ENCODE data around the gene EXOSC3.

DNA sequence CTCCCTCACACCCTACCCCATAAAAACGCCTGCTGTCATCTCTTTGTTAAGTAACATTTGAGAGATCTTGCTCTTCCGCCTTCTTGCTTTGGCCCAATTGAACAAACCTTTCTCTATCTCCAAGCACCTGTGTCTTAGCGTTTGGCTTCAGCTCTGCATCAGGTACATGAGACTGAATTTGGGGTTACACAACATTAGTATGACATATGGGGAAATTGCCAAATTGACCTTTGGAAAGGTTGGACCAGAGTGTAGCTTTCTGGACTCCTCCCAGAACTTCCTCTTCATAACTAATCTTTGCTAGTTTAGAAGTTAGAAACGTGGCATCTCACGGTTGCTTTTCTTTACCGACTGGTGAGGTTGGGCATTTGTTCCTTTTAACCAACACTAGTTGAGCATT is 3.5 kb upstream of the EXOSC3 start:
- TF ChIP-seq, protein P1, sequence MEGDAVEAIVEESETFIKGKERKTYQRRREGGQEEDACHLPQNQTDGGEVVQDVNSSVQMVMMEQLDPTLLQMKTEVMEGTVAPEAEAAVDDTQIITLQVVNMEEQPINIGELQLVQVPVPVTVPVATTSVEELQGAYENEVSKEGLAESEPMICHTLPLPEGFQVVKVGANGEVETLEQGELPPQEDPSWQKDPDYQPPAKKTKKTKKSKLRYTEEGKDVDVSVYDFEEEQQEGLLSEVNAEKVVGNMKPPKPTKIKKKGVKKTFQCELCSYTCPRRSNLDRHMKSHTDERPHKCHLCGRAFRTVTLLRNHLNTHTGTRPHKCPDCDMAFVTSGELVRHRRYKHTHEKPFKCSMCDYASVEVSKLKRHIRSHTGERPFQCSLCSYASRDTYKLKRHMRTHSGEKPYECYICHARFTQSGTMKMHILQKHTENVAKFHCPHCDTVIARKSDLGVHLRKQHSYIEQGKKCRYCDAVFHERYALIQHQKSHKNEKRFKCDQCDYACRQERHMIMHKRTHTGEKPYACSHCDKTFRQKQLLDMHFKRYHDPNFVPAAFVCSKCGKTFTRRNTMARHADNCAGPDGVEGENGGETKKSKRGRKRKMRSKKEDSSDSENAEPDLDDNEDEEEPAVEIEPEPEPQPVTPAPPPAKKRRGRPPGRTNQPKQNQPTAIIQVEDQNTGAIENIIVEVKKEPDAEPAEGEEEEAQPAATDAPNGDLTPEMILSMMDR (IDR thresholded peaks at IDR 0.05) = no peak
- TF ChIP-seq POLR2AphosphoS5 (IDR thresholded peaks at IDR 0.05) = no peak

Data from upper lobe of left lung (tissue), 4 donors.